Erythroblast (primary cell): ENCODE data around the gene LHFPL3.
A peak's percentile ranks its signal among the peaks of the same experiment; 100 is the strongest.
"Not testable (repeated sequence)": the region's sequence is repeated elsewhere in the genome, so short reads cannot be mapped to it uniquely, and the experiment has no call there.

ENCODE experiments used
- DNase-seq, 2 experiments: peaks; one replicate each; lab custom pipeline; 2025; lab: John Stamatoyannopoulos, UW
- GATA1 ChIP-seq: IDR thresholded peaks from 2 replicates; pipeline ENCODE4 v1.6.1; 2011; ENCODE audit warnings: low read depth, mild to moderate bottlenecking, control low read depth, low read length, moderate library complexity
- POLR2A ChIP-seq: IDR thresholded peaks from 2 replicates; pipeline ENCODE4 v1.6.1; 2011; ENCODE audit warnings: mild to moderate bottlenecking, low read length

LHFPL3 gene

GRCh38 chr7:104541897-104542296, 213.5 kb downstream of the LHFPL3 start:
- TF ChIP-seq POLR2A (no peak), GATA1 (no peak)
- DNase-seq, result no peak

DNA sequence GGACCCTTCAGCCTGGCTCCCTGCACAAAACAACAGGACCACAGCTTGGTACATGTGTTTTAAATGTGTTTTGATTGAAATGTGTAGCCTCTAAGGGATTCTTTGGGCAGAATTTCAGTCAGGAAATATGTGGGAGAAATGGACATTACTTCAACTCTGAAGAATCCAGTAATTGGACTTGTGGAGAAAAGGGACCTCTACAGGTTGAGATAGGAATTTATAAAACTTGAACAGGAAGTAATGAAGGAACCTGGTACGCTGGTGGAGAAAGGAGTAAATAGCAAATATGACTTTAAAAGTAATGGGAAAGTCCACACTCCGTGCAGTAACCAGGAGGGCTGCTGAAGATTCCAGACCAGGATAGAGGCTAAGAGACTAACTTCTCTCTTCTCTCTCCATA, 220.5 kb downstream of the LHFPL3 start:
- TF ChIP-seq POLR2A, result no peak
- TF ChIP-seq GATA1, result no peak
- no peak for DNase-seq

GRCh38 chr7:104550362-104550761, 222.0 kb downstream of the LHFPL3 start:
- TF ChIP-seq POLR2A, result no peak
- TF ChIP-seq GATA1, result no peak
- DNase-seq, result no peak

DNA sequence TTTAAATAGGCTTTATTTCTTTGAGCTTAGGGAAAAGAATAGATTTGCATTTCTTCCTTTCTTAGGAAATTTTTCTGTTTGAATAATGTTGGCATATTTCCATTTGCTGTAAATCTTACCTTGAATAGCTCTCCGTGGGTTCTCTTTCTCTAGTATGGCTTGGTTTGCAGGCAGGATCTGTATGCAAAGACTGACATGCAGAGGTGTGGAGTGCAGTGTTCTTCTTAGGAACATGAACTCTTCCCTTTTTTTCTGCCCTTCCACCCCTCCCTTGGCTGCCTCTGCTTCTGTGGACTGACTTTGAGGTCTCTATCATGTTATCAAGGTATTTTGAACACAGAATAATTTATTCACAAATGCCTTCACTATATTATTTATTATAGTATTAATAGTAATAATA, 222.8 kb downstream of the LHFPL3 start:
- no peak for DNase-seq
- TF ChIP-seq GATA1, result no peak
- no peak for TF ChIP-seq POLR2A

GRCh38 chr7:104552102-104552501, 223.7 kb downstream of the LHFPL3 start:
- peak; percentile 33 to 49 for DNase-seq
- TF ChIP-seq GATA1, result no peak
- no peak for TF ChIP-seq POLR2A

DNA sequence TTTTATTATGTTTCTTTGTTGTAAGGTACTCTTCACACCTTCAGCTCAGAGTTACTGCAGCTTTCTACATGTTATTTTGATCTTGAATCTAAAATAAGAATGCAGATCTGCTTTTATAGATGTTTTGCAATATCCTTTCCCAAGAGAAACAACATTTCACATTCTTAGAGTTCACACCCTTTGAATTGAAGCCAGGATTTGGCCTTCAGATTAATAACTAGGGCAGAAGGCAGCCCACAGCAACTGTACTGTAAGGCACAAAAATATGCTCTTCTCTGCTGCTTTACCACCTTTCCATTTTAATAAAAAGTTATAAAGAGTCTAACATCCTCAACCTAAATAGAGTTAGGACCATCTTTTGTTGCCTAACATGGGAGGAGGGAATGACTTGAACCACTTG, 224.7 kb downstream of the LHFPL3 start:
- no peak for TF ChIP-seq GATA1
- TF ChIP-seq POLR2A, result no peak
- no peak for DNase-seq

DNA sequence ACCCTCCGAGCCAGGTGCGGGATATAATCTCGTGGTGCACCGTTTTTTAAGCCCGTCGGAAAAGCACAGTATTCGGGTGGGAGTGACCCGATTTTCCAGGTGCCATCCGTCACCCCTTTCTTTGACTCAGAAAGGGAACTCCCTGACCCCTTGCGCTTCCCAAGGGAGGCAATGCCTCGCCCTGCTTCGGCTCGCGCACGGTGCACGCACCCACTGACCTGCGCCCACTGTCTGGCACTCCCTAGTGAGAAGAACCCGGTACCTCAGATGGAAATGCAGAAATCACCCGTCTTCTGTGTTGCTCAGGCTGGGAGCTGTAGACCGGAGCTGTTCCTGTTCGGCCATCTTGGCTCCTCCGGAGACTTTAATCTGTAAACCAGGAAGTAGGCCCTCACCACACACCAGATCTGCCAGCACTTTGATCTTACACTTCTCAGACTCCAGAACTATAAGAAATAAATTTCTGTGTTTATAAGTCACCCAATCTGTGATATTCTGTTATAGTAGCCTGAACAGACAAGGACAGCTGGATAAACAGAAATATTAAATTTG, 235.0 kb downstream of the LHFPL3 start:
- not testable (repeated sequence) for DNase-seq

DNA sequence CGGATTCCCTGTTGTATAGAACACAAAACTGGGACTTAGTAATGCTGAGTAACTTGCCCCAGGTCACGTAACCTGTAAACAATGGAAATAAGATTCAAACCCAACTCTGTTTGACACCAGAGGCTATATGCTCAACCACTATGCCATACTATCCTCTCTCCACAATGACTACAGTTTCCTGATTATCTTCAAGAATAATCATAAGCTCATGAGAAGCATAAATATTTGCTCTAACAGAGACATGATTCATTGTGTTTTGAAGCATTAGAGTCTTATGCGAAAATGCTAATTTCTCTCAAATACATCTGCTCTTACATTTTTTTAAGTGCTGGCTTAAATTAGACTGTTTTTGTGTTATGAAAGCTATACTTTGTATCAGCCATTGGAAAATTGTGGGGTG, 241.3 kb downstream of the LHFPL3 start:
- TF ChIP-seq POLR2A (no peak), GATA1 (no peak)
- DNase-seq, result no peak

GRCh38 chr7:104572554-104572953, 244.2 kb downstream of the LHFPL3 start:
- no peak for TF ChIP-seq GATA1
- TF ChIP-seq POLR2A, result no peak
- no peak for DNase-seq

GRCh38 chr7:104584620-104585019, 256.2 kb downstream of the LHFPL3 start:
- TF ChIP-seq GATA1 (no peak), POLR2A (no peak)
- no peak for DNase-seq

DNA sequence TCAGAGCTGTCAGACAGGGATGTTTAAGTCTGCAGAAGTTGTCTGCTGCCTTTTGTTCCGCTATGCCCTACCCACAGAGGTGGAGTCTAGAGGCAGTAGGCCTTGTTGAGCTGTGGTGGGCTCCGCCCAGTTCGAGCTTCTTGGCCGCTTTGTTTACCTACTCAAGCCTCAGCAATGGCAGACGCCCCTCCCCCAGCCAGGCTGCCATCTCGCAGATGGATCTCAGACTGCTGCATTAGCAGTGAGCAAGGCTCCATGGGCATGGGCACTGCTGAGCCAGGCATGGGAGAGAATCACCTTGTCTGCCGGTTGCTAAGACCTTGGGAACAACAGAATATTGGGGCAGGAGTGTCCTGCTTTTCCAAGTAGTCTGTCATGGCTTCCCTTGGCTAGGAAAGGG, 267.2 kb downstream of the LHFPL3 start:
- not testable (repeated sequence) for DNase-seq

GRCh38 chr7:104603957-104604356, 275.6 kb downstream of the LHFPL3 start:
- no peak for DNase-seq
- no peak for TF ChIP-seq GATA1
- TF ChIP-seq POLR2A, result no peak

DNA sequence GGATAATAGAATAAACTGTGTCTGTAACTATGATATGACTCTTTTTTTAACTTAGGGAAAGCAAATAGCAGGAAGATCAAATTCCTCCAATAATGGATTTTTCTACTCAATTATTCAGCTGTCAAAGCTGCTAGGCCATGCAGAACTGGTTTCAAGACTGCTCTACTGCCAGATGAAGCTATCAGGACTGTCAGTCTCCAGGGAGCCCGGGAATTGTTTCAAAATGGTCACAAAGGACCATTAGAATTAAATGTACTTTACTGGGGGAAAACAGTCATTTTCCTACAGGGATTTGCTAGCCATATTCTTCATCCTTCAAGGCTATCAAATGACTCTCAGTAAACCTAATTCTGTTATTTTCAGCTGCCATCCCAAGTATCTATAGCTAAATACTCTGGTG, 276.3 kb downstream of the LHFPL3 start:
- TF ChIP-seq GATA1 (no peak), POLR2A (no peak)
- DNase-seq, result no peak

- no peak for DNase-seq
- TF ChIP-seq GATA1, result no peak
- TF ChIP-seq POLR2A, result no peak
Observed at GRCh38 chr7:104621321-104621720, 292.9 kb downstream of the LHFPL3 start.

GRCh38 chr7:104625956-104626355, 297.6 kb downstream of the LHFPL3 start:
- no peak for DNase-seq
- TF ChIP-seq POLR2A, result no peak
- TF ChIP-seq GATA1, result no peak

DNA sequence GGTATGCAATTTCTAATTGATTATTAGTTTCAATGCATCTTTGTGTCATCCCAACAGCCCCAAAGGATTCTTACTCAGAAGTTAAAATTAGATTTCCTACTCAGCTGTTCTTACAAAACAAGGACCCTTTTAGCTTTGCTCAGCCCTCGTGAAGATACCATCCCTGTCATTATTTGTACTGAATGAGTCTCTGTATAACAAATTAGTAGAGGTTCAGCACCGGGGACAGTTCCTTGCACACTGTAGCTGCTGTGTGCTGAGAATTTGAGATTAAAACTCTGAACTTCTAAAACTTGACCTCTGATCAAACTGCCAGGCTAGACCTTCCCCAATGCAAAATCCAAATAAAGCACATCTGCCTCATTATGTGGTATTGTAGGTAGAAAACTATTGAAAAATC, 299.1 kb downstream of the LHFPL3 start:
- DNase-seq, result peak; percentile 8
- TF ChIP-seq POLR2A (no peak), GATA1 (no peak)
